ENCODE data around the gene SUSD6.

SUSD6 gene

GRCh38 chr14:69648480-69649451, 37.4 kb downstream of the SUSD6 start:
- DNase-seq (ENCODE audit: low read depth, low spot score), result peak; percentile 49

GRCh38 chr14:69650948-69651369, 39.6 kb downstream of the SUSD6 start:
- DNase-seq (ENCODE audit: low read depth, low spot score), result no peak

DNA sequence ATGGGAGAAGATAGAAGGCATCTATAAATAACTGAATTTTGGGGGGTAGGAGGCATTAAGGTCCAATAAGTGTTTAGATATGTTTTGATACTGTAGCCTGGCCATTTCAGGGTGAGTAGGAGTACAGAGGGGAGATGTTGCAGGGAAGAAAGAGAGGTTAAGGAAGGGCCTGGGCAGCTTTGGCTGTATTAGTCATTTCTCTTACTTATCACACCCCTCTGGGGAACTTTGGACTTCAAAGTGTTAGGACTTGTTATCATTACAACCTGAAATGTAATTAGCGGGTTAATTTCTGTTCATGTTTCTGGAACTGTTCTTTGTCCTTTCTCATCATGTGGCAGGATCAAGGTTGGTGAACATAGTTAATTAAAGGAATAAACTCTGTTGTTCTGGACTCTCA, 40.3 kb downstream of the SUSD6 start:
- no peak for DNase-seq (ENCODE audit: low read depth, low spot score)

DNA sequence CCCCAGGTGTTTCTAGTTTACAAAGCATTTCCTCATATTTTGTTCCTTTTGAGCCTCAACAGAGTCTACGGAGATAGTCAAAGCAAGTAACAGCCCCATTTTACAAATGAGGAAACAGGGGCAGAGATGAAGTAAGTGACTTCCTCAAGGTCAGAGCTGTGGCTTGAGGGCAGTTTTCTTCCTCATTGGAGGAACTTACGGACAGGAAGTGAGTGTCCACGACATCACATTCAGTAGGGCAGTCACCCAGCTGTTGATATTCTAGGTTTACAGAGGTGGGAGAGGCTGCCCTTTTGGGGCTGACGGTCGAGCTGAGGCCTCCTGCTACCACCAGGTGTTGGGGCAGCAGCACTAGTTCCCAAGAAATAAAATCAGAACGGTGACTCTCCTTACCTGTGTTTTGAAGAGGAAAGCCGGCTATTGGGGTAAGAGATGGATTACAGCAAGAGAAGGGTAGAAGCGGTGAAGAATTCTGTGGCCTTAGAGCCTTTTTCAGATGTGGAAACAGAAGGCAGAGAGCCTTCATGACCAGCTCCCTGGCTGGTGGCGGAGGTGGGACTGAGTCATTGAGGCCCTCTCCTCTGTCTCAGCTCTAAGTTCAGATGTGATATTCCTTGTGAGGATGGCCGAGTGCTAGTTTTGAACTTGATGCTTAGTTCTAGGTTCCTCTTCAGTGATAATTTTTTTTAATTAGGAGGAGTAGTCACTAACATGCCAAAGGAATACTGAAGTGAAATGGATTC, 41.7 kb downstream of the SUSD6 start:
- no peak for DNase-seq (ENCODE audit: low read depth, low spot score)

DNA sequence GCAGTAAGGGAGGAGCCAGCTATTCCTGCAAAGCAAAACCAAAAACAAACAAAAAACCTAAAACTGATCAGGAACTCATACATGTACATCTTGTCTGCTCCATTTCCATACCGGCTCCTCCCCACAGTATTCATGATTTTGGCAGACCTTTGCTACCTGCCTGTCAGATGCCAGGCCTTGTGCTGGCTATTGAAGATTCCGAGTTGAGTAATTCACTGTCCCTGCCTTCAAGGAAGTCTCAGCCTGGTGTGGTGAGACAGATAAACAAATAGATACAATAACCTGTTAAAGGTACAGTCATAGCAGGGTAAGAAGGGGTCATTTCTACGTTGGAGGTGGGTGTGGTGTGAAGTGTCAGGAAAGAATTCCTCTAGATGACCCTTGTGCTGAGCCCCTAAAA, 42.7 kb downstream of the SUSD6 start:
- no peak for DNase-seq (ENCODE audit: low read depth, low spot score)

GRCh38 chr14:69657950-69658355, 46.6 kb downstream of the SUSD6 start:
- DNase-seq (ENCODE audit: low read depth, low spot score), result peak; percentile 75

- peak; percentile 71 for DNase-seq (ENCODE audit: low read depth, low spot score)
Observed at GRCh38 chr14:69658664-69659261, 47.4 kb downstream of the SUSD6 start.

DNA sequence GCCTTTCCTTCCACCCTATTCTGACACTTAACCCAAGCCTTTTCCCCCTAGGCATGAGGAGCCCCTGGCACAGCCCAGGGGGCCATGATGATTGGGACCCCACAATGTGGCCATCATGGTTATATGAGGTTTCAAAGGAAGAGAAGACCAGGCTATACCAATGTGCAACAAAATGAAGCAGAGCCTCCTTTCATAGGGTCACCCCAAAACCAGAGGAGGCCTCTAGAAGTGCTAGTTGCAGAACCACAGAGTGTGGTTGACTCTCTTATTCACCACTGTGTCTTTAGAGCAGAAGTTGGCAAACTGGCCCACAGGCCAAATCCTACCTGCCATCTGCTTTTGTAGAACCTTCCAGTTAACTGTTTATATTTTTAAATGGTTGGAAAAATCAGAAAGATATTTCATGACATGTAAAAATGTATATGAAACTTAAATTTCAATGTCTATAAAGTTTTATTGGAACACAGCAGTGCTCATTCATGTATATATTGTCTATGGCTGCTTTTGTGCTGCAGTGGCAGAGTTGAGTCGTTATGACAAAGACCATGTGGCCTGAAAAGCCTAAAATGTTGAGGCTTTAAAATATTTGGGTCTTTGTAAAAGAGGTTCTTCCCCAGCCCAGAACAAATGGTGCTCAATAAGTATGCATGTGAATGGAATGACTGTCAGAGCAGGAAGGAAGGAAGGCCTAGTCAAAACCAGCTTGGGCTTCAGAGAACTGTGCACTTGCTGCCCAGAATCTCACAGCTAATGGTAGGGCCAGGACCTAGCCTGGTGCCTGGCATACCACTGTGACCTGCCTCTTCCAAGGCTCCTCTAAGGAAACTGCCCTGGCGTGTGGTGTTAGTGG, 49.2 kb downstream of the SUSD6 start:
- DNase-seq (ENCODE audit: low read depth, low spot score), result no peak

DNA sequence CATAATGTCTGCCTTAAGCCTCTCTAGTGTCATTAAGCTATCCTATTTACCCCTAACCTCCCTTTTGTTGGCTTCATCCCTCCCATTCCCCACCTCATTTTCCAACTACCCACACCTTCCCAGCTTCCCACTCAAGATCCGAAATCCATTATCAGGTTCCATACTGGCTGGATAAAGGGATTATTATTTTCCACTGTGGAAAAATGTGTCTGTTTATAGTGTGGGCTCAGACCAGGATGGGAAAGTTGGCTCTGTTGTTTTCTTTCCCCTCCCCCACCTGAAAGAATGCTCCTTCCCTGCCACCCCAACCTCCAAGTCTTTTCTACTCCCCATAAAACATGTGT, 49.8 kb downstream of the SUSD6 start:
- no peak for DNase-seq (ENCODE audit: low read depth, low spot score)

- DNase-seq (ENCODE audit: low read depth, low spot score), result peak; percentile 49
Observed at GRCh38 chr14:69662636-69663299, 51.4 kb downstream of the SUSD6 start.

GRCh38 chr14:69663300-69663643, 51.9 kb downstream of the SUSD6 start:
- peak; percentile 71 for DNase-seq (ENCODE audit: low read depth, low spot score)

DNA sequence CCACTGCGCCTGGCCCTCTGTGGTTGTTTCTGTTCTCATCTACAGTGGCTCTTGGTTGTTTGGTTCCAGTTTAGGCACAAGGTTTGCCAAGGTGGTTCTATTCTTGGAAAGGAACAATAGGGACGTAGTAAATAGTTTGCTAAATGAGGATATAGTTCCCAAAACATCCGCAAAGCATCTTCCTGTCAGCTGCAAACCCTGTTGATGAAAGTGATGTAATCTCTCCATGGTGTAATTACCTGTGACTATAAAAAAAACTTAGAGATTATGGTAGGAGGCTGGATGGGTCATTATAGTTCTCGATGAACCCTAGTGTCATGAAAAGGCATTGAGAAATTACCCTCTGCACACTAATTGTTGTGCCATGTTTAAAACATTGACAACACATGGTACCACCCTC, 52.9 kb downstream of the SUSD6 start:
- DNase-seq (ENCODE audit: low read depth, low spot score), result no peak

GRCh38 chr14:69664865-69665526, 53.6 kb downstream of the SUSD6 start:
- DNase-seq (ENCODE audit: low read depth, low spot score), result no peak

DNA sequence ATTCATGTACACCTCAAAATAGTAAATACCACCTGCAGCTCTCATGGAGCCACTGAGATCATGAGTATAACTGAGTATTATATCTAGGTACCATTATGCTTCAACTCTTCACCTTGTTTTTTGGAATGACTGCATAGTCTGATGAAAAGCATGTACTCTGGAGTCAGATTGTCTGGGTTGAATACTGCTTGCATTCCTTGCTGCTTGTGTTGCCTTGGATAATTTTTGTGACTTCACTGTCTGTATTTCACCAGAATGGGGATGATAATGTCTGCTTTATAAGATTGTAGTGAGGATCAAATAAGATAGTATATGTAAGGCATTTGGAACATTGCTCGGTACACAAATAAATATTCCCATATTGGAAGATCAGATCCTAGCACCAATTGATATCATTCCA, 54.2 kb downstream of the SUSD6 start:
- DNase-seq (ENCODE audit: low read depth, low spot score), result peak; percentile 36

- DNase-seq (ENCODE audit: low read depth, low spot score), result peak; percentile 17
Observed at GRCh38 chr14:69666112-69666511, 54.7 kb downstream of the SUSD6 start.

GRCh38 chr14:69666690-69667211, 55.4 kb downstream of the SUSD6 start:
- peak; percentile 45 for DNase-seq (ENCODE audit: low read depth, low spot score)

DNA sequence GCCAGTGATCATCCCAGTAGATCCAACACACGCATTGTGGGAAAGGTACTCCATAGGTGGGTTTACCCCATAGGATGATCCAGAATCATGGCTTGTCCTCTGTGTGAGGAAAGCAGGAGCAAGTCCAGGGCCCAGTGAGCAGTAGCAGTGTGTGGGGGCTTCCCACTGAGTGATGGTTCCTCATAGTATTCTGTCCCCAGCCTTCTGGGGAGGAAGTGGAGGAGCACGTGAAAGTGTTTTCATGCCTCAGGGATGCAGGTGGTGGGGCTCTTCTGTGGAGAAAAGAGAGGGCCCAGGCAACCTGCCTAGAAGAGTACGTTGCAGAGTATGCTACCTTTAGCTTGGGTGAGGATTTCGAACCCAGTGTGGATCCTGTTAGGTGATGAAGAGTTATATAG, 56.5 kb downstream of the SUSD6 start:
- no peak for DNase-seq (ENCODE audit: low read depth, low spot score)

GRCh38 chr14:69669375-69669774, 58.0 kb downstream of the SUSD6 start:
- DNase-seq (ENCODE audit: low read depth, low spot score), result no peak

- DNase-seq (ENCODE audit: low read depth, low spot score), result peak; percentile 72
Observed at GRCh38 chr14:69670093-69670492, 58.7 kb downstream of the SUSD6 start.

DNA sequence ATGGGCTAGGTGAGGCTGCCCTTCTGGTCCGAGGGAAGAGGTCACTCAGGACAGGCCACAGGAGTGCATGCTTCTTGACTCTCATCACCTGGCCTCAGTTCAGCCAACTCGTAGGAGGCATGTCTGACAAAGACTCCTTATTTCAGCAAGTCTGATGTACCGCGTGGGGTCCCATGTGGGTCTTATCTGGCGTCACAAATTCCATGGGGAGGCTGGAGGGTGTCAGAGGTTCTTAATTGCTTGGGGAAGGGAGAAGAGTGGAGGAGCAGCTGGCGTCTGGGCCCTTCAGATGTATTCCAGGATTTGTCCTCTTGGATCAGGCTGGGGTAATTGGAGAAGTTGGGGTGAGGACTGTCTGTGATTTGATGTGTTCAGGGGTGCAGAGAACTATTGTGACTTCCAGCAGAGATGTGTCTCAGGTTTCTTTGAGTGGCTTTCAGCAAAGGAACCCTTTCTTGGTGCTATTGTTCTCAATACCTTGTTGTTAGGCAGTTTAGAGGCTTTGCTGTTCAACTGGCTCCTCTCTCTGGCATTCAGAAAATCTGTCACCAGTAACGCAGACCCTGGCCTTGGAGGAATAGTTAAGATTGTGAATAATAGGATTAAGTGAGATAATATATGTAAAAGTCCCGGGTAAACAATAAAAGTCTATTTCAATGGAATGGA, 60.1 kb downstream of the SUSD6 start:
- DNase-seq (ENCODE audit: low read depth, low spot score), result no peak
